H1 (cell line): Measurements from ENCODE around the gene EOGT. TPM values are rescaled to one million over a fixed set of nuclear protein-coding genes. Genes with fewer than 3 reads are reported as not detected.

Experiments
- CTCF ChIA-PET: fragments of 300-600 bp; sonication (Branson Sonifier 250); formaldehyde crosslinking; loops from one replicate; lab custom pipeline; 2021; ENCODE audit not compliant: partially characterized antibody; lab: Charles Lee
- POLR2A ChIA-PET: fragments of 300-600 bp; sonication (Branson Sonifier 250); formaldehyde crosslinking; loops from one replicate; lab custom pipeline; 2021; ENCODE audit warnings: inconsistent platforms; ENCODE audit not compliant: partially characterized antibody; lab: Charles Lee
- DNase-seq, 2 experiments: peaks; one replicate each; pipeline versions ENCODE4 v3.0.0 to v3.0.0-alpha.2; 2010 to 2022; ENCODE audit warnings: low spot score in 2 of 2, low read depth in 1 of 2, mixed read lengths in 1 of 2
- FAIRE-seq: peaks from 2 replicates; lab custom pipeline; 2011; peaks lifted over from hg19 to GRCh38; lab: Jason Lieb, UNC
- H2AFZ ChIP-seq: 2 replicates; pipeline ENCODE4 v1.8.1; 2012; ENCODE audit warnings: low read length, inconsistent platforms
- H2AK5ac ChIP-seq: 2 replicates; pipeline ENCODE4 v1.6.1; 2013; ENCODE audit warnings: low read depth, low read length
- H2BK120ac ChIP-seq: replicated peaks from 2 replicates; pipeline ENCODE3; 2013; ENCODE audit warnings: low read depth, low read length, inconsistent platforms
- H2BK12ac ChIP-seq: 2 replicates; pipeline ENCODE4 v1.6.1; 2013; ENCODE audit warnings: low read depth, low read length
- H2BK15ac ChIP-seq: 2 replicates; pipeline ENCODE4 v1.6.1; 2013; ENCODE audit warnings: low read length
- H2BK20ac ChIP-seq: 2 replicates; pipeline ENCODE4 v1.6.1; 2013; ENCODE audit warnings: low read length
- H2BK5ac ChIP-seq: 2 replicates; pipeline ENCODE4 v1.6.1; 2013; ENCODE audit warnings: low read depth, low read length
- H3K14ac ChIP-seq: 2 replicates; pipeline ENCODE4 v1.6.1; 2013; ENCODE audit warnings: inconsistent platforms; ENCODE audit not compliant: insufficient read length
- H3K18ac ChIP-seq: 2 replicates; pipeline ENCODE4 v1.6.1; 2013; ENCODE audit warnings: low read length; ENCODE audit errors: extremely low read depth
- H3K23ac ChIP-seq: 2 replicates; pipeline ENCODE4 v1.6.1; 2013; ENCODE audit warnings: inconsistent platforms; ENCODE audit not compliant: insufficient read length
- H3K23me2 ChIP-seq: 2 replicates; pipeline ENCODE4 v1.6.1; 2013; ENCODE audit warnings: low read depth, low read length
- H3K27ac ChIP-seq: 2 replicates; pipeline ENCODE4 v1.6.1; 2011; ENCODE audit warnings: low read depth, low read length, inconsistent platforms
- H3K27me3 ChIP-seq, 4 experiments: replicated peaks in 1 of 4; 1 replicate in 1 of 4; 2 replicates in 3 of 4; pipeline versions ENCODE4 v1.6.1 to v1.8.1; 2011 to 2013; ENCODE audit warnings: low read length in 3 of 4, mild to moderate bottlenecking in 3 of 4, inconsistent platforms in 2 of 4, mixed read lengths in 2 of 4, moderate library complexity in 1 of 4; ENCODE audit not compliant: control insufficient read depth in 3 of 4, insufficient read depth in 3 of 4; ENCODE audit errors: extremely low read depth in 1 of 4
- H3K36me3 ChIP-seq, 4 experiments: 2 replicates each; pipeline versions ENCODE4 v1.6.1 to v1.8.1; 2011 to 2013; ENCODE audit warnings: mild to moderate bottlenecking in 4 of 4, low read length in 3 of 4, moderate library complexity in 2 of 4, control low read depth in 1 of 4, inconsistent platforms in 1 of 4; ENCODE audit not compliant: insufficient read depth in 4 of 4, control insufficient read depth in 2 of 4
- H3K4ac ChIP-seq: replicated peaks from 2 replicates; pipeline ENCODE3; 2013; ENCODE audit warnings: low read length, low read depth, mixed read lengths, inconsistent platforms; ENCODE audit not compliant: insufficient read length
- H3K4me1 ChIP-seq, 4 experiments: replicated peaks in 1 of 4; 1 replicate in 1 of 4; 2 replicates in 3 of 4; pipeline versions ENCODE4 v1.6.1 to v1.8.1; 2011 to 2013; ENCODE audit warnings: low read length in 3 of 4, inconsistent platforms in 2 of 4, mixed read lengths in 1 of 4; ENCODE audit not compliant: insufficient read depth in 4 of 4, control insufficient read depth in 3 of 4
- H3K4me2 ChIP-seq, 2 experiments: 2 replicates each; pipeline versions ENCODE4 v1.6.1 to v1.8.1; 2011 to 2013; ENCODE audit warnings: low read depth in 2 of 2, low read length in 2 of 2, control low read depth in 1 of 2, inconsistent platforms in 1 of 2, mild to moderate bottlenecking in 1 of 2; ENCODE audit not compliant: insufficient read depth in 1 of 2
- H3K4me3 ChIP-seq, 4 experiments: fragments of 200-600, 300-600 bp in 1 of 4; sonication (generic), shearing (Covaris generic), sonication (Bioruptor Twin) in 1 of 4; 2 replicates each; pipeline versions ENCODE4 v1.5.1 to v1.8.1; 2011 to 2016; ENCODE audit warnings: low read length in 4 of 4, low read depth in 3 of 4, control low read depth in 2 of 4, inconsistent platforms in 2 of 4, mild to moderate bottlenecking in 2 of 4, mixed read lengths in 1 of 4, moderate library complexity in 1 of 4; ENCODE audit not compliant: insufficient read depth in 2 of 4; ENCODE audit errors: extremely low read depth in 1 of 4
- H3K56ac ChIP-seq: replicated peaks from 2 replicates; pipeline ENCODE3; 2013; ENCODE audit warnings: low read depth, mild to moderate bottlenecking, mixed read lengths, low read length, inconsistent platforms; ENCODE audit not compliant: insufficient read length
- H3K79me1 ChIP-seq: 2 replicates; pipeline ENCODE4 v1.6.1; 2013; ENCODE audit warnings: low read depth, low read length, control low read depth
- H3K79me2 ChIP-seq, 2 experiments: 2 replicates each; pipeline versions ENCODE4 v1.6.1 to v1.8.1; 2012 to 2013; ENCODE audit warnings: low read length in 2 of 2, mild to moderate bottlenecking in 2 of 2, inconsistent platforms in 1 of 2; ENCODE audit not compliant: insufficient read depth in 2 of 2, control insufficient read depth in 1 of 2
- H3K9ac ChIP-seq, 4 experiments: replicated peaks in 1 of 4; 1 replicate in 1 of 4; 2 replicates in 3 of 4; pipeline versions ENCODE4 v1.6.1 to v1.8.1; 2011 to 2013; ENCODE audit warnings: low read depth in 3 of 4, low read length in 3 of 4, control low read depth in 2 of 4, mild to moderate bottlenecking in 2 of 4, moderate library complexity in 2 of 4, inconsistent platforms in 1 of 4; ENCODE audit errors: extremely low read depth in 1 of 4
- H3K9me3 ChIP-seq, 2 experiments: 2 replicates each; pipeline versions ENCODE4 v1.6.1 to v1.8.1; 2012 to 2013; ENCODE audit warnings: mild to moderate bottlenecking in 2 of 2, moderate library complexity in 2 of 2, control low read depth in 1 of 2, inconsistent platforms in 1 of 2, low read depth in 1 of 2, low read length in 1 of 2, mixed read lengths in 1 of 2; ENCODE audit not compliant: insufficient read depth in 2 of 2
- H4K20me1 ChIP-seq, 2 experiments: replicated peaks in 1 of 2; 2 replicates each; pipeline versions ENCODE3 to v1.8.1; 2011 to 2013; ENCODE audit warnings: inconsistent platforms in 2 of 2, low read length in 2 of 2, mild to moderate bottlenecking in 1 of 2; ENCODE audit not compliant: insufficient read depth in 2 of 2, control insufficient read depth in 1 of 2
- H4K5ac ChIP-seq: 2 replicates; pipeline ENCODE4 v1.6.1; 2013; ENCODE audit warnings: low read length, low read depth, mixed read lengths, inconsistent platforms; ENCODE audit not compliant: insufficient read length
- H4K8ac ChIP-seq: 2 replicates; pipeline ENCODE4 v1.8.0; 2013; ENCODE audit warnings: mild to moderate bottlenecking, moderate library complexity, low read length, inconsistent platforms; ENCODE audit not compliant: insufficient read depth; ENCODE audit errors: extremely low read depth
- H4K91ac ChIP-seq: replicated peaks from 2 replicates; pipeline ENCODE3; 2013; ENCODE audit warnings: low read length, mixed read lengths, inconsistent platforms; ENCODE audit not compliant: insufficient read length
- BCL11A ChIP-seq, 2 experiments: IDR thresholded peaks; one replicate each; pipeline ENCODE4 v1.6.1; 2011; ENCODE audit warnings: low read depth in 2 of 2, low read length in 2 of 2, mild to moderate bottlenecking in 2 of 2
- CHD1 ChIP-seq: IDR thresholded peaks from 2 replicates; pipeline ENCODE4 v1.6.1; 2012; ENCODE audit warnings: low read depth, low read length, improper control_type of control experiment
- JUN ChIP-seq: IDR thresholded peaks from 2 replicates; pipeline ENCODE4 v1.6.1; 2011; ENCODE audit warnings: low read depth, mild to moderate bottlenecking, improper control_type of control experiment, low read length
- NANOG ChIP-seq: IDR thresholded peaks from 2 replicates; pipeline ENCODE4 v1.6.1; 2011; ENCODE audit warnings: low read length, low read depth, mild to moderate bottlenecking, inconsistent platforms; ENCODE audit not compliant: insufficient read depth, poor library complexity, severe bottlenecking
- POU5F1 ChIP-seq: IDR thresholded peaks from 2 replicates; pipeline ENCODE4 v1.6.1; 2011; ENCODE audit warnings: low read depth, mild to moderate bottlenecking, low read length, moderate library complexity
- SIRT6 ChIP-seq: IDR thresholded peaks from one replicate; pipeline ENCODE4 v1.7.1; 2012; ENCODE audit warnings: low read length, inconsistent platforms
- SP4 ChIP-seq: IDR thresholded peaks from 2 replicates; pipeline ENCODE4 v1.6.1; 2012; ENCODE audit warnings: low read length, inconsistent platforms
- SUZ12 ChIP-seq: fragments of 200-600 bp; sonication (generic); IDR thresholded peaks from 2 replicates; pipeline ENCODE4 v1.6.1; 2012; ENCODE audit warnings: mild to moderate bottlenecking, inconsistent platforms, low read length, moderate library complexity, mixed read lengths
- TCF12 ChIP-seq: IDR thresholded peaks from 2 replicates; pipeline ENCODE4 v1.6.1; 2011; ENCODE audit warnings: low read depth, mild to moderate bottlenecking, low read length
- WGBS, 2 experiments: shearing (Covaris generic) in 1 of 2; methylation state at CpG; one replicate each; pipeline versions ENCODE4 v1.1.6 to v1.1.7; 2013 to 2015; ENCODE audit warnings: low lambda C conversion rate in 2 of 2, mixed read lengths in 2 of 2, inconsistent platforms in 1 of 2, low coverage in 1 of 2, missing lambda C conversion rate in 1 of 2; ENCODE audit not compliant: insufficient replicate concordance in 2 of 2, insufficient coverage in 1 of 2, insufficient read length in 1 of 2; ENCODE audit errors: extremely low coverage in 1 of 2, missing lambda C conversion rate in 1 of 2; 5-methylcytosine and 5-hydroxymethylcytosine counted together
- polyA plus RNA-seq, 7 experiments: library from polyadenylated mRNA; depleted of rRNA in 3 of 7; stranded (reverse) in 5 of 7; unstranded in 2 of 7; fragments of >200 nt in 5 of 7; fragments of 200-250 nt in 2 of 7; gene quantifications; 1 replicate in 5 of 7; 2 replicates in 1 of 7; 4 replicates in 1 of 7; pipeline versions ENCODE4 v1.2.1 to v1.2.3, GENCODE V29; 2011 to 2013; ENCODE audit warnings: missing spikeins in 2 of 7, mixed read lengths in 2 of 7
- total RNA-seq: library from RNA; stranded (reverse); fragmentation: NEBNext Ultra II Directional; extraction: Animal tissue kit (Norgen Biotek cat#: 25700); gene quantifications from 2 replicates; pipeline ENCODE4 v1.2.1, GENCODE V29; 2021

The EOGT gene
- total and polyA plus RNA-seq, 2 of the 8 experiments (the other 6 are each of a cell fraction or from before 2014, with no cell fraction given) = 6.7 to 20.7 TPM

GRCh38 chr3:69058947-69059224 lies 45.4 kb upstream of the EOGT start:
- Histone ChIP-seq H2BK120ac (no peak overlapping the region), H3K56ac (no peak overlapping the region), H3K9ac (no peak overlapping the region), H3K23ac (no peak overlapping the region), H3K4me1 (no peaks in the 10 kb centered on the region), H3K36me3 (peaks cover 10 to 76% (median 33%) of the 10 kb centered on the region in 4 experiments; a peak in 7 of 8 replicates), H3K18ac (no peak overlapping the region), H2BK12ac (no peak overlapping the region), H3K27me3 (no peaks in the 10 kb centered on the region), H3K27ac (no peak overlapping the region), H2AK5ac (no peak overlapping the region), H3K79me2 (no peaks in the 10 kb centered on the region), H2BK5ac (no peak overlapping the region), H4K20me1 (no peaks in the 10 kb centered on the region), H4K91ac (no peak overlapping the region), H3K4ac (no peak overlapping the region), H3K14ac (no peak overlapping the region), H3K4me2 (no peak overlapping the region), H2BK20ac (no peak overlapping the region), H2BK15ac (no peak overlapping the region), H3K4me3 (no peak overlapping the region), H4K8ac (no peak overlapping the region), H3K23me2 (no peaks in the 10 kb centered on the region), H2AFZ (no peak overlapping the region), H3K9me3 (no peaks in the 10 kb centered on the region), H3K79me1 (no peaks in the 10 kb centered on the region), H4K5ac (no peak overlapping the region)
- 70% methylated on average over 2 of the region's 2 CpGs; no CpG with 5 or more reads in 1 of the 2 experiments for WGBS, 2 experiments
- no peak for DNase-seq
- FAIRE-seq = no peak
- no peak for TF ChIP-seq POU5F1
- TF ChIP-seq SUZ12 = no peak
- no peak for TF ChIP-seq BCL11A (IDR thresholded peaks at IDR 0.05; ENCODE audit: low read depth in 2 of 2, low read length in 2 of 2)
- no peak for TF ChIP-seq SP4
- TF ChIP-seq NANOG = no peak
- no peak for TF ChIP-seq SIRT6
- TF ChIP-seq CHD1 = no peak
- no peak for TF ChIP-seq JUN
- TF ChIP-seq TCF12 = no peak
- POLR2A ChIA-PET = no interaction called here
- CTCF ChIA-PET = no interaction called here
